Osteocyte (in vitro differentiated cells): ENCODE results near the gene SLC30A7. TPM values are rescaled to one million over a fixed set of nuclear protein-coding genes. Genes with fewer than 3 reads are reported as not detected.
"Not testable (repeated sequence)": the region's sequence is repeated elsewhere in the genome, so short reads cannot be mapped to it uniquely, and the experiment has no call there.

Source experiments
- DNase-seq: peaks from one replicate; pipeline ENCODE4 v3.0.0; 2021; ENCODE audit warnings: mixed read lengths; ENCODE audit not compliant: unreplicated experiment; ENCODE audit errors: extremely low spot score
- H3K27ac Mint-ChIP-seq: one replicate; pipeline ENCODE4 v1.8.0; 2021; ENCODE audit warnings: mild to moderate bottlenecking, mixed read lengths; ENCODE audit not compliant: unreplicated experiment
- H3K27me3 Mint-ChIP-seq: one replicate; pipeline ENCODE4 v1.8.0; 2021; ENCODE audit warnings: mixed read lengths; ENCODE audit not compliant: unreplicated experiment
- H3K36me3 Mint-ChIP-seq: one replicate; pipeline ENCODE4 v1.8.0; 2021; ENCODE audit warnings: mixed read lengths; ENCODE audit not compliant: unreplicated experiment
- H3K4me1 Mint-ChIP-seq: one replicate; pipeline ENCODE4 v1.8.0; 2021; ENCODE audit warnings: mixed read lengths; ENCODE audit not compliant: unreplicated experiment
- H3K4me3 Mint-ChIP-seq: one replicate; pipeline ENCODE4 v1.8.0; 2021; ENCODE audit warnings: mild to moderate bottlenecking, moderate library complexity, mixed read lengths; ENCODE audit not compliant: unreplicated experiment
- H3K9me3 Mint-ChIP-seq: one replicate; pipeline ENCODE4 v1.8.0; 2021; ENCODE audit warnings: mixed read lengths; ENCODE audit not compliant: unreplicated experiment
- total RNA-seq: library from RNA; stranded (reverse); gene quantifications from 2 replicates; pipeline ENCODE4 v1.2.1, GENCODE V29; 2021
- TF ChIP-seq, protein P1 (sequence below): fragments of 200-600 bp; sonication (generic); IDR thresholded peaks from 2 replicates; pipeline ENCODE4 v1.5.0; 2021; ENCODE audit warnings: antibody characterized with exemption, mild to moderate bottlenecking, moderate library complexity

The SLC30A7 gene
- total RNA-seq, 1 donor from 2014 or later, result 38.3 TPM

DNA sequence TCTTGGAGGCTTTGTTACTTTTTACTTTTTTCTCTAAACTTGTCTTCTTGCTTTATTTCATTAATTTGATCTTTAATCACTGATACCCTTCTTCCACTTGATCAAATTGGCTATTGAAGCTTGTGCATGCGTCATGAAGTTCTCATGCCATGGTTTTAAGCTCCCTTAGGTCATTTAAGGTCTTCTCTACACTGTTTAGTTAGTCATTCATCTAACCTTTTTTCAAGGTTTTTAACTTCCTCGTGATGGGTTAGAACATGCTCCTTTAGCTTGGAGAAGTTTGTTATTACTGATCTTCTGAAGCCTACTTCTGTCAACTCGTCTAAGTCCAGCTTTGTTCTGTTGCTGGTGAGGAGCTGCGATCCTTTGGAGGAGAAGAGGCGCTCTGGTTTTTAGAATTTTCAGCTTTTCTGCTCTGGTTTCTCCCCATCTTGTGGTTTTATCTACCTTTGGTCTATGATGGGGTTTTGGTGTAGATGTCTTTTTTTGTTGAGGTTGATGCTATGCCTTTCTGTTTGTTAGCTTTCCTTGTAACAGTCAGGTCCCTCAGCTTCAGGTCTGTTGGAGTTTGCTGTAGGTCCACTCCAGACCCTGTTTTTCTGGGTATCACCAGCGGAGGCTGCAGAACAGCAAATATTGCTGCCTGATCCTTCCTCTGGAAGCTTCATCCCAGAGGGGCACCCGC, 53.0 kb downstream of the SLC30A7 start:
- peaks cover 33% of the 10 kb centered on the region for H3K36me3 Mint-ChIP-seq
- not testable (repeated sequence) for H3K27me3 Mint-ChIP-seq, H3K4me3 Mint-ChIP-seq, DNase-seq, H3K27ac Mint-ChIP-seq
- H3K9me3 Mint-ChIP-seq, result peaks cover 13% of the 10 kb centered on the region
- H3K4me1 Mint-ChIP-seq, result peaks cover 17% of the 10 kb centered on the region

GRCh38 chr1:100949515-100950158, 53.7 kb downstream of the SLC30A7 start:
- H3K4me1 Mint-ChIP-seq, result peaks cover 20% of the 10 kb centered on the region
- not testable (repeated sequence) for H3K4me3 Mint-ChIP-seq, H3K27me3 Mint-ChIP-seq, H3K27ac Mint-ChIP-seq, DNase-seq
- peaks cover 13% of the 10 kb centered on the region for H3K9me3 Mint-ChIP-seq
- H3K36me3 Mint-ChIP-seq, result peaks cover 33% of the 10 kb centered on the region

- Mint-ChIP-seq H3K27me3 (no peaks in the 10 kb centered on the region), H3K4me1 (peaks cover 22% of the 10 kb centered on the region), H3K27ac (peak overlapping the region; percentile 50), H3K9me3 (peaks cover 13% of the 10 kb centered on the region), H3K36me3 (peaks cover 33% of the 10 kb centered on the region), H3K4me3 (no peak overlapping the region)
- TF ChIP-seq, protein P1, sequence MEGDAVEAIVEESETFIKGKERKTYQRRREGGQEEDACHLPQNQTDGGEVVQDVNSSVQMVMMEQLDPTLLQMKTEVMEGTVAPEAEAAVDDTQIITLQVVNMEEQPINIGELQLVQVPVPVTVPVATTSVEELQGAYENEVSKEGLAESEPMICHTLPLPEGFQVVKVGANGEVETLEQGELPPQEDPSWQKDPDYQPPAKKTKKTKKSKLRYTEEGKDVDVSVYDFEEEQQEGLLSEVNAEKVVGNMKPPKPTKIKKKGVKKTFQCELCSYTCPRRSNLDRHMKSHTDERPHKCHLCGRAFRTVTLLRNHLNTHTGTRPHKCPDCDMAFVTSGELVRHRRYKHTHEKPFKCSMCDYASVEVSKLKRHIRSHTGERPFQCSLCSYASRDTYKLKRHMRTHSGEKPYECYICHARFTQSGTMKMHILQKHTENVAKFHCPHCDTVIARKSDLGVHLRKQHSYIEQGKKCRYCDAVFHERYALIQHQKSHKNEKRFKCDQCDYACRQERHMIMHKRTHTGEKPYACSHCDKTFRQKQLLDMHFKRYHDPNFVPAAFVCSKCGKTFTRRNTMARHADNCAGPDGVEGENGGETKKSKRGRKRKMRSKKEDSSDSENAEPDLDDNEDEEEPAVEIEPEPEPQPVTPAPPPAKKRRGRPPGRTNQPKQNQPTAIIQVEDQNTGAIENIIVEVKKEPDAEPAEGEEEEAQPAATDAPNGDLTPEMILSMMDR, result no peak
- DNase-seq, result no peak
Measured at GRCh38 chr1:100950337-100950736, 54.4 kb downstream of the SLC30A7 start.

GRCh38 chr1:100950781-100951180, 54.9 kb downstream of the SLC30A7 start:
- peaks cover 33% of the 10 kb centered on the region for H3K36me3 Mint-ChIP-seq
- peaks cover 13% of the 10 kb centered on the region for H3K9me3 Mint-ChIP-seq
- TF ChIP-seq, protein P1, result no peak
- H3K27me3 Mint-ChIP-seq, result no peaks in the 10 kb centered on the region
- DNase-seq, result no peak
- no peak overlapping the region for H3K4me3 Mint-ChIP-seq
- H3K4me1 Mint-ChIP-seq, result peaks cover 26% of the 10 kb centered on the region
- H3K27ac Mint-ChIP-seq, result peak overlapping the region; percentile 50

- Mint-ChIP-seq H3K36me3 (peaks cover 30% of the 10 kb centered on the region), H3K9me3 (peaks cover 10% of the 10 kb centered on the region), H3K27me3 (no peaks in the 10 kb centered on the region), H3K4me3 (no peak overlapping the region), H3K27ac (no peak overlapping the region), H3K4me1 (peaks cover 30% of the 10 kb centered on the region)
- TF ChIP-seq, protein P1, result no peak
- no peak for DNase-seq
Measured at GRCh38 chr1:100952104-100952745, 56.3 kb downstream of the SLC30A7 start.

GRCh38 chr1:100952970-100953369, 57.1 kb downstream of the SLC30A7 start:
- H3K4me1 Mint-ChIP-seq, result peaks cover 30% of the 10 kb centered on the region

More at GRCh38 chr1:100952970-100953369, 57.1 kb downstream of the SLC30A7 start:
- H3K27ac Mint-ChIP-seq, H3K9me3 Mint-ChIP-seq, DNase-seq, H3K4me3 Mint-ChIP-seq, H3K27me3 Mint-ChIP-seq: not testable (repeated sequence)
- H3K36me3 Mint-ChIP-seq, result peaks cover 26% of the 10 kb centered on the region
